H1 (cell line): Measurements from ENCODE around the gene CAMKMT.
A peak's percentile ranks its signal among the peaks of the same experiment; 100 is the strongest.

Source experiments
- CTCF ChIP-seq, 3 experiments: IDR thresholded peaks; 1 replicate in 2 of 3; 2 replicates in 1 of 3; pipeline versions ENCODE4 v1.5.1 to v1.6.1; 2011; ENCODE audit warnings: low read length in 3 of 3, mild to moderate bottlenecking in 3 of 3, inconsistent platforms in 2 of 3, low read depth in 1 of 3, moderate library complexity in 1 of 3; ENCODE audit not compliant: insufficient read depth in 1 of 3; ENCODE audit errors: control extremely low read depth in 1 of 3
- E2F6 ChIP-seq: IDR thresholded peaks from 2 replicates; pipeline ENCODE4 v1.6.1; 2012; ENCODE audit warnings: inconsistent platforms
- EZH2 ChIP-seq: fragments of 200-600 bp; sonication (generic); IDR thresholded peaks from 2 replicates; pipeline ENCODE4 v1.7.1; 2012; ENCODE audit warnings: low read depth, mild to moderate bottlenecking, moderate library complexity, low read length, inconsistent platforms; ENCODE audit not compliant: severe bottlenecking
- KDM1A ChIP-seq: fragments of 200-600, 300-600 bp; sonication (generic); IDR thresholded peaks from 2 replicates; pipeline ENCODE4 v1.7.1; 2016; ENCODE audit warnings: mild to moderate bottlenecking, low read length, borderline replicate concordance
- POLR2A ChIP-seq, 2 experiments: IDR thresholded peaks; 1 replicate in 1 of 2; 2 replicates in 1 of 2; pipeline ENCODE4 v1.6.1; 2011; ENCODE audit warnings: low read depth in 2 of 2, low read length in 2 of 2, mild to moderate bottlenecking in 2 of 2; ENCODE audit errors: control extremely low read depth in 1 of 2
- POLR2AphosphoS5 ChIP-seq: IDR thresholded peaks from 2 replicates; pipeline ENCODE4 v1.6.1; 2011; ENCODE audit warnings: low read depth, low read length
- RAD21 ChIP-seq, 2 experiments: IDR thresholded peaks in 1 of 2; conservative IDR thresholded peaks in 1 of 2; 2 replicates each; pipeline ENCODE4 v1.6.1; 2011; ENCODE audit warnings: low read depth in 2 of 2, low read length in 2 of 2, improper control_type of control experiment in 1 of 2, inconsistent platforms in 1 of 2, mild to moderate bottlenecking in 1 of 2, moderate library complexity in 1 of 2
- SIN3A ChIP-seq, 2 experiments: IDR thresholded peaks in 1 of 2; conservative IDR thresholded peaks in 1 of 2; 2 replicates each; pipeline ENCODE4 v1.6.1; 2011 to 2012; ENCODE audit warnings: low read length in 2 of 2, improper control_type of control experiment in 1 of 2, low read depth in 1 of 2, mild to moderate bottlenecking in 1 of 2
- TCF12 ChIP-seq: IDR thresholded peaks from 2 replicates; pipeline ENCODE4 v1.6.1; 2011; ENCODE audit warnings: low read depth, mild to moderate bottlenecking, low read length

- TF ChIP-seq KDM1A (no peak), POLR2A (IDR thresholded peaks at IDR 0.05; ENCODE audit: control extremely low read depth in 1 of 2, low read depth in 2 of 2, low read length in 2 of 2) (no peak), CTCF (IDR thresholded peaks at IDR 0.05; ENCODE audit: control extremely low read depth in 1 of 3, insufficient read depth in 1 of 3, low read depth in 1 of 3, low read length in 3 of 3) (no peak), RAD21 (IDR thresholded peaks at IDR 0.05 in 1 of 2, conservative IDR thresholded peaks at IDR 0.05 in 1 of 2; ENCODE audit: low read depth in 2 of 2, low read length in 2 of 2) (no peak), EZH2 (peak; percentile 30), TCF12 (no peak), SIN3A (conservative IDR thresholded peaks at IDR 0.05 in 1 of 2, IDR thresholded peaks at IDR 0.05 in 1 of 2; ENCODE audit: low read depth in 1 of 2, low read length in 2 of 2) (peak in 1 of 2 experiments; percentile 12; a peak in 1 of 4 replicates), E2F6 (no peak), POLR2AphosphoS5 (no peak)
Measured at GRCh38 chr2:44801841-44802776, 440.4 kb downstream of the CAMKMT start.
